Measurements from ENCODE around the gene PARL. TPM values are rescaled to one million over a fixed set of nuclear protein-coding genes. Genes with fewer than 3 reads are reported as not detected.

The PARL gene
- total RNA-seq, 1 experiment from 2014 or later = 82.3 TPM

- DNase-seq (ENCODE audit: low read depth, low spot score) = no peak
- Histone ChIP-seq H3K27me3 (ENCODE audit: control insufficient read depth, insufficient read depth, low read length) (no peaks in the 10 kb centered on the region), H3K4me1 (ENCODE audit: control insufficient read depth, insufficient read depth, low read length) (no peaks in the 10 kb centered on the region), H3K9me3 (ENCODE audit: control insufficient read depth, insufficient read depth, low read depth, low read length) (no peaks in the 10 kb centered on the region), H3K27ac (ENCODE audit: low read length) (no peak overlapping the region), H3K4me3 (ENCODE audit: low read depth in 2 of 2, low read length in 2 of 2) (no peak overlapping the region), H3K36me3 (ENCODE audit: control insufficient read depth, insufficient read depth, low read length) (peaks cover 16% of the 10 kb centered on the region)
- no TSS peak for BruUV-seq (replicated peaks)
- ATAC-seq = no peak
- in situ Hi-C loops (cut with HindIII; ENCODE audit: low pct_unique_long_range_greater_than_20kb, low sequenced_read_pairs) (no loop called here), intact Hi-C loops (cut with micrococcal nuclease; ENCODE audit: unreplicated experiment) (no loop called here)
- CTCF ChIA-PET = no interaction called here
- POLR2A ChIA-PET = no interaction called here
- TF ChIP-seq CTCF (IDR thresholded peaks at IDR 0.05) (no peak), SIN3A (IDR thresholded peaks at IDR 0.05; ENCODE audit: borderline replicate concordance, insufficient read depth, low read depth, low read length) (no peak), REST (IDR thresholded peaks at IDR 0.05; ENCODE audit: insufficient read depth in 1 of 2, low read depth in 2 of 2, low read length in 1 of 2) (no peak), POLR2AphosphoS5 (IDR thresholded peaks at IDR 0.05; ENCODE audit: low read depth, low read length) (no peak), TCF7L2 (IDR thresholded peaks at IDR 0.05; ENCODE audit: low read depth, low read length) (no peak)
Measured at GRCh38 chr3:183837390-183837789, 47.3 kb downstream of the PARL start.

GRCh38 chr3:183833516-183833915 lies 51.2 kb downstream of the PARL start:
- ChIA-PET CTCF (no interaction called here), POLR2A (interaction anchor here (0.7 kb wide), 1 partner anchor 422 kb away, joined by 3 read pairs; no protein-coding TSS in a partner anchor)
- intact Hi-C loops (cut with micrococcal nuclease; ENCODE audit: unreplicated experiment) = no loop called here
- TF ChIP-seq CTCF (IDR thresholded peaks at IDR 0.05) (no peak), TCF7L2 (IDR thresholded peaks at IDR 0.05; ENCODE audit: low read depth, low read length) (no peak), REST (IDR thresholded peaks at IDR 0.05; ENCODE audit: insufficient read depth in 1 of 2, low read depth in 2 of 2, low read length in 1 of 2) (no peak), SIN3A (IDR thresholded peaks at IDR 0.05; ENCODE audit: borderline replicate concordance, insufficient read depth, low read depth, low read length) (no peak), POLR2AphosphoS5 (IDR thresholded peaks at IDR 0.05; ENCODE audit: low read depth, low read length) (no peak)
- in situ Hi-C loops (cut with HindIII; ENCODE audit: low pct_unique_long_range_greater_than_20kb, low sequenced_read_pairs) = no loop called here
- Histone ChIP-seq H3K36me3 (ENCODE audit: control insufficient read depth, insufficient read depth, low read length) (0 out of 2 replicates have a peak, but pooled peaks cover 1% of the 10 kb centered on the region), H3K4me1 (ENCODE audit: control insufficient read depth, insufficient read depth, low read length) (no peaks in the 10 kb centered on the region), H3K27ac (ENCODE audit: low read length) (no peak overlapping the region), H3K27me3 (ENCODE audit: control insufficient read depth, insufficient read depth, low read length) (no peaks in the 10 kb centered on the region), H3K9me3 (ENCODE audit: control insufficient read depth, insufficient read depth, low read depth, low read length) (no peaks in the 10 kb centered on the region), H3K4me3 (ENCODE audit: low read depth in 2 of 2, low read length in 2 of 2) (no peak overlapping the region)
- no peak for ATAC-seq
- no TSS peak for BruUV-seq (replicated peaks)
- DNase-seq (ENCODE audit: low read depth, low spot score) = no peak

All from Panc1 (cell line).